A673 (cell line): Measurements from ENCODE around the gene SSBP3. TPM values are rescaled to one million over a fixed set of nuclear protein-coding genes. Genes with fewer than 3 reads are reported as not detected.

Experiments used
- BruUV-seq: library from RNA; stranded (reverse); fragments of 400-500 nt; replicated peaks from 2 replicates; lab custom pipeline; 2021; lab: Mats Ljungman, UMichigan
- CTCF ChIA-PET: fragments of 300-600 bp; sonication (Branson Sonifier 250); formaldehyde crosslinking; loops from one replicate; lab custom pipeline; 2022; ENCODE audit warnings: antibody characterized with exemption; lab: Charles Lee
- POLR2A ChIA-PET: fragments of 300-600 bp; sonication (Branson Sonifier 250); formaldehyde crosslinking; loops from one replicate; lab custom pipeline; 2022; ENCODE audit warnings: antibody characterized with exemption; ENCODE audit not compliant: low non-redundant PET; lab: Charles Lee
- DNase-seq: peaks from one replicate; pipeline ENCODE4 v3.0.0-alpha.2; 2015; ENCODE audit warnings: low spot score
- H3K27ac ChIP-seq: fragments of 200-600 bp; sonication (generic); 2 replicates; pipeline ENCODE4 v1.5.1; 2016; ENCODE audit warnings: mixed run types, low read depth, mild to moderate bottlenecking, mixed read lengths, antibody characterized with exemption, low read length; ENCODE audit not compliant: poor library complexity, severe bottlenecking
- H3K27me3 ChIP-seq: fragments of 200-600 bp; sonication (generic); replicated peaks from 2 replicates; pipeline ENCODE4 v1.6.1; 2017; ENCODE audit warnings: mixed run types, low read depth, mild to moderate bottlenecking, mixed read lengths, antibody characterized with exemption, low read length; ENCODE audit not compliant: insufficient read depth, poor library complexity
- H3K36me3 ChIP-seq: fragments of 200-600 bp; sonication (generic); 2 replicates; pipeline ENCODE4 v1.6.1; 2016; ENCODE audit warnings: mixed run types, mild to moderate bottlenecking, mixed read lengths, antibody characterized with exemption, low read length; ENCODE audit not compliant: insufficient read depth, poor library complexity, severe bottlenecking
- H3K4me1 ChIP-seq: fragments of 200-600 bp; sonication (generic); 2 replicates; pipeline ENCODE4 v1.6.1; 2017; ENCODE audit warnings: mixed run types, mild to moderate bottlenecking, mixed read lengths, antibody characterized with exemption, low read length; ENCODE audit not compliant: insufficient read depth, poor library complexity, severe bottlenecking
- H3K4me3 ChIP-seq: fragments of 200-600 bp; sonication (generic); 2 replicates; pipeline ENCODE4 v1.5.1; 2016; ENCODE audit warnings: low read depth, mixed run types, mild to moderate bottlenecking, mixed read lengths, low read length; ENCODE audit not compliant: poor library complexity, severe bottlenecking
- H3K9me3 ChIP-seq: fragments of 200-600 bp; sonication (generic); 2 replicates; pipeline ENCODE4 v1.6.1; 2016; ENCODE audit warnings: mixed run types, low read depth, mild to moderate bottlenecking, mixed read lengths, antibody characterized with exemption, low read length; ENCODE audit not compliant: poor library complexity, severe bottlenecking
- CTCF ChIP-seq: fragments of 300-800, 200-600 bp; sonication (generic); conservative IDR thresholded peaks from 2 replicates; pipeline ENCODE4 v1.5.1; 2017; ENCODE audit warnings: low read depth, mild to moderate bottlenecking, antibody characterized with exemption, low read length, moderate library complexity, mixed read lengths
- EZH2 ChIP-seq: fragments of 200-600 bp; sonication (generic); IDR thresholded peaks from 2 replicates; pipeline ENCODE4 v1.6.1; 2017; ENCODE audit warnings: borderline replicate concordance, low read depth, mild to moderate bottlenecking, mixed read lengths, antibody characterized with exemption, low read length; ENCODE audit not compliant: poor library complexity, severe bottlenecking
- intact Hi-C: fragments of 100-400 bp; cut with micrococcal nuclease; formaldehyde crosslinking; loops from one replicate; pipeline ENCODE4 v1.10.0; 2022; ENCODE audit not compliant: unreplicated experiment
- total RNA-seq: library from RNA; stranded (reverse); gene quantifications from 2 replicates; pipeline ENCODE4 v1.2.3, GENCODE V29; 2021

Gene SSBP3
- total RNA-seq, 1 experiment from 2014 or later, result 43.0 TPM

GRCh38 chr1:54307305-54307704, 98.9 kb downstream of the SSBP3 start:
- ChIA-PET CTCF (no interaction called here), POLR2A (no interaction called here)
- Histone ChIP-seq H3K4me1 (peaks cover 4% of the 10 kb centered on the region), H3K4me3 (no peak overlapping the region), H3K9me3 (no peaks in the 10 kb centered on the region), H3K36me3 (no peaks in the 10 kb centered on the region), H3K27ac (no peak overlapping the region), H3K27me3 (no peaks in the 10 kb centered on the region)
- BruUV-seq, result no TSS peak
- intact Hi-C loops, result no loop called here
- DNase-seq, result no peak
- TF ChIP-seq EZH2, result no peak
- TF ChIP-seq CTCF, result no peak

- Histone ChIP-seq H3K9me3 (no peaks in the 10 kb centered on the region), H3K36me3 (no peaks in the 10 kb centered on the region), H3K4me1 (peaks cover 4% of the 10 kb centered on the region), H3K27me3 (no peaks in the 10 kb centered on the region), H3K27ac (no peak overlapping the region), H3K4me3 (no peak overlapping the region)
- intact Hi-C loops, result no loop called here
- BruUV-seq, result no TSS peak
- no peak for DNase-seq
- no peak for TF ChIP-seq EZH2
- POLR2A ChIA-PET, result no interaction called here
- CTCF ChIA-PET, result no interaction called here
Observed at GRCh38 chr1:54305906-54306514, 100.2 kb downstream of the SSBP3 start.

- H3K27me3 ChIP-seq, result no peaks in the 10 kb centered on the region
- H3K4me1 ChIP-seq, result peaks cover 4% of the 10 kb centered on the region
- no peak overlapping the region for H3K27ac ChIP-seq
- ChIA-PET CTCF (no interaction called here), POLR2A (no interaction called here)
- TF ChIP-seq EZH2, result no peak
- TF ChIP-seq CTCF, result no peak
- intact Hi-C loops, result no loop called here
- no peak for DNase-seq
- no peaks in the 10 kb centered on the region for H3K9me3 ChIP-seq
- H3K36me3 ChIP-seq, result no peaks in the 10 kb centered on the region
- BruUV-seq, result no TSS peak
- no peak overlapping the region for H3K4me3 ChIP-seq
Observed at GRCh38 chr1:54304518-54304917, 101.7 kb downstream of the SSBP3 start.
